ENCODE measurements around the gene PTGDS. TPM values are rescaled to one million over a fixed set of nuclear protein-coding genes. Genes with fewer than 3 reads are reported as not detected.

Gene PTGDS
- total and polyA plus RNA-seq, 9 of the 15 experiments (the other 6 are each of a cell fraction or from before 2014, with no cell fraction given), result 0.46 to 7.1 (median 2.0) TPM

DNA sequence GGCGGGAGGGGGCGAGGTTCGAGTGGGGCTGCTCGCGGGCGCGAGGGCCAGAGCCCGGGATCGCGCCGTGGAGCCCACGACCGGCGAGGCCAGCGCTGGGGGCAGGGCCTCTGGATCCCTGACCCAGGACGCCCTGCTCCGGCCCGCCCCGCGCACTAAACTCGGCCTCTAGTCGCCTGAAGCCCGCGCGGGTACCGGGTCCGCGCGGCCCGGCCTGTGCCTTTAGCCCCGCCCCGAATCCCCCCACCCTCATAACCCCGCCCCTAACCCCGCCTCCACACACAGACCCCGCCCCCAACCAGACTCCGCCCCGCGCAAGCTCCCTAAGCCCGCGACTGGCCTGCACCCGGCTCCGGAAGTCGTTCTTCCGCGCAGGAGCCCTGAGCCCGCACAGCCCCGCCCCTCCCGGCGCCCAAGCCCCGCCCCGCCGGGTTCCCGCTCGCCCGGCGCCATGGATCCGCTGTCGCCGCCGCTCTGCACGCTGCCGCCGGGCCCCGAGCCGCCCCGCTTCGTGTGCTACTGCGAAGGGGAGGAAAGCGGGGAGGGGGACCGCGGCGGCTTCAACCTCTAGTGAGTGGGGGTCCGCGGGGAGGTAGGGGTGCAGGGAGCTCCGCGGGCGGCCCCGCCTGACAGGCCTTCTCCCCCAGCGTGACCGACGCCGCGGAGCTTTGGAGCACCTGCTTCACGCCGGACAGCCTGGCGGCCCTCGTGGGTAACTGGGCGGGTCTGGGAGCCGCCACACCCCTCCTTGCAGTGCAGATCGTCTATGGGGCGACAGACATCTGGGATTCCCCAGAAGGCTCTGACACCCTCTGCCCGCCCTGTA, 14.9 kb downstream of the PTGDS start, which contains the start of gene PAXX (continued):
- TF ChIP-seq ZBTB40 (IDR thresholded peaks at IDR 0.05), result no peak
- no peak for TF ChIP-seq ZBTB40 (CRISPR knock-in tag; IDR thresholded peaks at IDR 0.05)
- TF ChIP-seq, protein P1, sequence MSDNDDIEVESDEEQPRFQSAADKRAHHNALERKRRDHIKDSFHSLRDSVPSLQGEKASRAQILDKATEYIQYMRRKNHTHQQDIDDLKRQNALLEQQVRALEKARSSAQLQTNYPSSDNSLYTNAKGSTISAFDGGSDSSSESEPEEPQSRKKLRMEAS (CRISPR knock-in tag; IDR thresholded peaks at IDR 0.05), result peak; percentile 93
- TF ChIP-seq, protein P2, sequence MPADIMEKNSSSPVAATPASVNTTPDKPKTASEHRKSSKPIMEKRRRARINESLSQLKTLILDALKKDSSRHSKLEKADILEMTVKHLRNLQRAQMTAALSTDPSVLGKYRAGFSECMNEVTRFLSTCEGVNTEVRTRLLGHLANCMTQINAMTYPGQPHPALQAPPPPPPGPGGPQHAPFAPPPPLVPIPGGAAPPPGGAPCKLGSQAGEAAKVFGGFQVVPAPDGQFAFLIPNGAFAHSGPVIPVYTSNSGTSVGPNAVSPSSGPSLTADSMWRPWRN (IDR thresholded peaks at IDR 0.05; ENCODE audit: low read depth), result no peak
- peak; percentile 77 to 90; a peak in 3 of 4 replicates for TF ChIP-seq SIN3A (IDR thresholded peaks at IDR 0.05; ENCODE audit: borderline replicate concordance in 2 of 2, control insufficient read depth in 1 of 2, low read depth in 2 of 2, low read length in 2 of 2)
- no peak for TF ChIP-seq CHD4 (IDR thresholded peaks at IDR 0.05; ENCODE audit: insufficient read depth, insufficient replicate concordance, low read depth, low read length, poor library complexity, severe bottlenecking)
- TF ChIP-seq NUFIP1 (IDR thresholded peaks at IDR 0.05; ENCODE audit: partially characterized antibody), result no peak
- no peak for TF ChIP-seq TBL1XR1 (IDR thresholded peaks at IDR 0.05; ENCODE audit: low read length in 2 of 2)
- TF ChIP-seq TEAD4 (IDR thresholded peaks at IDR 0.05; ENCODE audit: low read length), result no peak
- TF ChIP-seq TEAD4 (CRISPR knock-in tag; IDR thresholded peaks at IDR 0.05; ENCODE audit: borderline replicate concordance), result 0 out of 2 replicates have a peak, but pooled peaks have one; percentile 61
- no peak for TF ChIP-seq ATF1 (CRISPR knock-in tag; IDR thresholded peaks at IDR 0.05)
- peak; percentile 27; the same call in 1 of the 2 replicates for TF ChIP-seq ATF1 (tag; IDR thresholded peaks at IDR 0.05)
- TF ChIP-seq, protein P3, sequence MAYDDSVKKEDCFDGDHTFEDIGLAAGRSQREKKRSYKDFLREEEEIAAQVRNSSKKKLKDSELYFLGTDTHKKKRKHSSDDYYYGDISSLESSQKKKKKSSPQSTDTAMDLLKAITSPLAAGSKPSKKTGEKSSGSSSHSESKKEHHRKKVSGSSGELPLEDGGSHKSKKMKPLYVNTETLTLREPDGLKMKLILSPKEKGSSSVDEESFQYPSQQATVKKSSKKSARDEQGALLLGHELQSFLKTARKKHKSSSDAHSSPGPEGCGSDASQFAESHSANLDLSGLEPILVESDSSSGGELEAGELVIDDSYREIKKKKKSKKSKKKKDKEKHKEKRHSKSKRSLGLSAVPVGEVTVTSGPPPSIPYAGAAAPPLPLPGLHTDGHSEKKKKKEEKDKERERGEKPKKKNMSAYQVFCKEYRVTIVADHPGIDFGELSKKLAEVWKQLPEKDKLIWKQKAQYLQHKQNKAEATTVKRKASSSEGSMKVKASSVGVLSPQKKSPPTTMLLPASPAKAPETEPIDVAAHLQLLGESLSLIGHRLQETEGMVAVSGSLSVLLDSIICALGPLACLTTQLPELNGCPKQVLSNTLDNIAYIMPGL (CRISPR knock-in tag; IDR thresholded peaks at IDR 0.05), result 0 out of 2 replicates have a peak, but pooled peaks have one; percentile 40
- no peak for TF ChIP-seq HSF4 (CRISPR knock-in tag; IDR thresholded peaks at IDR 0.05; ENCODE audit: borderline replicate concordance)
- no peak for TF ChIP-seq SPI1 (IDR thresholded peaks at IDR 0.05; ENCODE audit: borderline replicate concordance, low read depth, low read length)
